Activated naive CD4-positive, alpha-beta T cell treated with anti-CD3 and anti-CD28 coated beads for 36 hours (primary cell): ENCODE measurements around the gene SPON1. TPM values are rescaled to one million over a fixed set of nuclear protein-coding genes. Genes with fewer than 3 reads are reported as not detected.
"Not testable (repeated sequence)": the region's sequence is repeated elsewhere in the genome, so short reads cannot be mapped to it uniquely, and the experiment has no call there.

Experiments
- CTCF ChIA-PET: fragments of 350-600 bp; sonication (Branson Sonifier 250); formaldehyde crosslinking; loops from one replicate; lab custom pipeline; 2021; ENCODE audit warnings: antibody characterized with exemption; lab: Charles Lee
- DNase-seq: peaks from one replicate; pipeline ENCODE4 v3.0.0-alpha.2; 2020
- H3K27ac Mint-ChIP-seq: one replicate; pipeline ENCODE4 v1.8.0; 2021; ENCODE audit warnings: mild to moderate bottlenecking, mixed read lengths
- H3K27me3 Mint-ChIP-seq: one replicate; pipeline ENCODE4 v1.8.0; 2021; ENCODE audit warnings: low read depth, mixed read lengths
- H3K36me3 Mint-ChIP-seq: one replicate; pipeline ENCODE4 v1.8.0; 2021; ENCODE audit warnings: low read depth, mixed read lengths
- H3K4me1 Mint-ChIP-seq: one replicate; pipeline ENCODE4 v1.8.0; 2021; ENCODE audit warnings: low read depth, mixed read lengths
- H3K4me3 Mint-ChIP-seq: one replicate; pipeline ENCODE4 v1.8.0; 2021; ENCODE audit warnings: mild to moderate bottlenecking, moderate library complexity, mixed read lengths
- H3K9me3 Mint-ChIP-seq: one replicate; pipeline ENCODE4 v1.8.0; 2021; ENCODE audit warnings: mixed read lengths
- intact Hi-C: fragments of 100-400 bp; cut with micrococcal nuclease; formaldehyde crosslinking; loops from one replicate; pipeline ENCODE4 v1.15.1; 2023
- total RNA-seq, 2 experiments: library from RNA; stranded (reverse); gene quantifications; one replicate each; pipeline ENCODE4 v1.2.3, GENCODE V29; 2021

Gene SPON1
- total RNA-seq, 2 experiments from 2014 or later = 0.24 to 0.25 TPM

DNA sequence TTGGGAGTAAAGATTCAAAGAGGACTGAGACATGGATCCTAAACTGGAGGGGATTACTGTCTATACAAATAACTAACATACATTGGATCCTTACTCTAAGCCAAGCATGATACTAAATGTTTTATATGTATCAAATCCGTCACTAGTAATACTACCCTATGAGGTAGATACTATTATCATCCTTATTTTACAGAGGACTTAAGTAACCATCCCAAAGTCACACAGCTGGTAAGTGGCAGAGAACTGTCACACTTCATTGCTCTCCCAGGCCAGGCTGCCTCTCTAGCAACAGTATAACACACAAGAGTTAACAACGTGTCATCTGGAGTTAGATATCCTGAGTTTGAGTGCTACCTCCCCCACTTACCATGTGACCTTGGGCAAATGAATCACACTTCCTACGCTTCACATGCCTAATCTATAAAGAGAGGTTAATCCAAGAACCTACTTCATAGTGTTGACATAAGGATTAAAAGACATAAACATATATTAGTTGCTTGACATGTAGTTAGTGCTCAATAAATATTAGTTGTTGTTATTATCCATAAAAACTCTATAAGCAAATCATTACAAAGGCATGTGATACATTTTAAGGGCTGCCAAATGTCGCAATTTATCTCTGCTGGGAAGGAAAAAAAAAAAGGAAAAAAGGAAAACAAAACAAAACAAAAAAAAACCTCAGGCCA lies 33.8 kb upstream of the SPON1 start:
- intact Hi-C loops = loop anchor here (10.0 kb wide), 1 partner anchor 264 kb away; the partner anchor contains the start of gene FAR1
- H3K27ac Mint-ChIP-seq = no peak overlapping the region
- H3K36me3 Mint-ChIP-seq = peaks cover 1% of the 10 kb centered on the region
- no peaks in the 10 kb centered on the region for H3K27me3 Mint-ChIP-seq
- H3K4me1 Mint-ChIP-seq = peaks cover 31% of the 10 kb centered on the region
- CTCF ChIA-PET = no interaction called here
- peaks cover 2% of the 10 kb centered on the region for H3K9me3 Mint-ChIP-seq
- peak; percentile 42 for DNase-seq
- no peak overlapping the region for H3K4me3 Mint-ChIP-seq

GRCh38 chr11:13929395-13929891 lies 33.1 kb upstream of the SPON1 start:
- H3K27me3 Mint-ChIP-seq = no peaks in the 10 kb centered on the region
- intact Hi-C loops = loop anchor here (10.0 kb wide), 1 partner anchor 265 kb away; the partner anchor contains the start of gene FAR1
- no peak overlapping the region for H3K4me3 Mint-ChIP-seq
- H3K27ac Mint-ChIP-seq = no peak overlapping the region
- peaks cover 2% of the 10 kb centered on the region for H3K9me3 Mint-ChIP-seq
- H3K4me1 Mint-ChIP-seq = peaks cover 23% of the 10 kb centered on the region
- CTCF ChIA-PET = no interaction called here
- peaks cover 1% of the 10 kb centered on the region for H3K36me3 Mint-ChIP-seq
- DNase-seq = no peak

DNA sequence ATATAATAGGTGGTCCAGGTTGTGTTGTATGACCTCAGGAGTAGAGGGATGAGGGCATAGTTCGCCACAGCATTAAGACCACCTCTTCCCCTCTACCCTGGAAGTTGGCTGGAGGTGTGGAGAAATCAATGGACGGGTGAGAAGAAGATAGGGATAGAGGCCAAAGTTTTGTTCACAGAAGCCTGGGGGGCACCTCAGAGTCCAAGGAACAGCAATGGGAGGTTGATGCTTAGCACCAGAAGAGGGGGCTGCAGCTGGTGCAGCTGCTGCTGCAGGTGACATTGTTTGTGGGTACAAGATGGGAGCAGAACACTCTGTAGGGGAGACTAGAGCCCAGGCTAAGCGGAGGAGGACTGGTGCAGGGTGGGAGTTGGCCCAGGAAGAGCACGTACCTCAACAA lies 31.2 kb upstream of the SPON1 start:
- H3K4me1 Mint-ChIP-seq = peaks cover 12% of the 10 kb centered on the region
- intact Hi-C loops = no loop called here
- peaks cover 3% of the 10 kb centered on the region for H3K9me3 Mint-ChIP-seq
- H3K4me3 Mint-ChIP-seq = no peak overlapping the region
- no peaks in the 10 kb centered on the region for H3K36me3 Mint-ChIP-seq
- H3K27ac Mint-ChIP-seq = no peak overlapping the region
- no peaks in the 10 kb centered on the region for H3K27me3 Mint-ChIP-seq
- no peak for DNase-seq
- CTCF ChIA-PET = no interaction called here

- intact Hi-C loops, H3K27ac Mint-ChIP-seq, H3K4me3 Mint-ChIP-seq, H3K36me3 Mint-ChIP-seq, H3K27me3 Mint-ChIP-seq, DNase-seq: not testable (repeated sequence)
- CTCF ChIA-PET = interaction anchor here (1.8 kb wide), 1 partner anchor 212 kb away, joined by 3 read pairs; no protein-coding TSS in a partner anchor
- peaks cover 34% of the 10 kb centered on the region for H3K4me1 Mint-ChIP-seq
- peaks cover 12% of the 10 kb centered on the region for H3K9me3 Mint-ChIP-seq
Observed at GRCh38 chr11:13937154-13937553, 25.4 kb upstream of the SPON1 start.

DNA sequence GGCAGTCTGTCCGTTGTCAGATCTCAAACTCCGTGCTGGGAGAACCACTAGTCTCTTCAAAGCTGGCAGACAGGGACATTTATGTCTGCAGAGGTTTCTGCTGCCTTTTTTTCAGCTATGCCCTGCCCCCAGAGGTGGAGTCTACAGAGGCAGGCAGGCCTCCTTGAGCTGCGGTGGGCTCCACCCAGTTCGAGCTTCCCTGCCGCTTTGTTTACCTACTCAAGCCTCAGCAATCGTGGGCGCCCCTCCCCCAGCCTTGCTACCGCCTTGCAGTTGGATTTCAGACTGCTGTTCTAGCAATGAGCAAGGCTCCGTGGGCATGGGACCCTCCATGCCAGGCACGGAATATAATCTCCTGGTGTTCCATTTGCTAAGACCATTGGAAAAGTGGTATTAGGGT lies 23.7 kb upstream of the SPON1 start:
- H3K9me3 Mint-ChIP-seq = peaks cover 12% of the 10 kb centered on the region
- CTCF ChIA-PET = interaction anchor here (1.8 kb wide), 1 partner anchor 210 kb away, joined by 3 read pairs; no protein-coding TSS in a partner anchor
- H3K36me3 Mint-ChIP-seq, H3K4me3 Mint-ChIP-seq, H3K27ac Mint-ChIP-seq, intact Hi-C loops, H3K27me3 Mint-ChIP-seq: not testable (repeated sequence)
- peaks cover 47% of the 10 kb centered on the region for H3K4me1 Mint-ChIP-seq
- DNase-seq = peak; percentile 47

GRCh38 chr11:13939961-13940906 lies 22.3 kb upstream of the SPON1 start:
- CTCF ChIA-PET = interaction anchor here (0.8 to 1.7 kb wide), 5 partner anchors 14 to 170 kb away, joined by 3 to 8 read pairs (median 3); no protein-coding TSS in a partner anchor
- peak; percentile 22 for DNase-seq
- peaks cover 47% of the 10 kb centered on the region for H3K4me1 Mint-ChIP-seq
- peaks cover 5% of the 10 kb centered on the region for H3K36me3 Mint-ChIP-seq
- peaks cover 12% of the 10 kb centered on the region for H3K9me3 Mint-ChIP-seq
- intact Hi-C loops = loop anchor here (2.0 kb wide), 1 partner anchor 71 kb away; no protein-coding TSS in a partner anchor
- no peak overlapping the region for H3K27ac Mint-ChIP-seq
- H3K4me3 Mint-ChIP-seq = no peak overlapping the region
- H3K27me3 Mint-ChIP-seq = no peaks in the 10 kb centered on the region

DNA sequence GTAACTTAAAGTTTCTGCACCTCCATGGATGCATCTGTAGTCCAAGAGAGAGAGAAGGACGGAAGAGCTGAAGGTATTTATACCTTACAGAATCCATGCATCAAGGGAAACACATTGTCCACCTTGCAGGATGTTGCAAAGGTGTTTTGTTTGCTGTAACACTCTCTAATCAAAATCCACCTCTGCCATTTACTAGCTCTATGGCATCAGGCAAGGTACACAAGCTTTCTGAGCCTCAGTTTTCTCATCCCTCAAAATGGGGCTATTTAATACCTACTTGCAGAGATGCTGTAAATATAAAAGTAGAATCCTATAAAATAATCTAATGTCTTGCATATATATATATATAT lies 21.6 kb upstream of the SPON1 start:
- no peak overlapping the region for H3K27ac Mint-ChIP-seq
- CTCF ChIA-PET = interaction anchor here (1.1 to 1.7 kb wide), 2 partner anchors 13 to 168 kb away, joined by 3 to 8 read pairs; no protein-coding TSS in a partner anchor
- peaks cover 12% of the 10 kb centered on the region for H3K9me3 Mint-ChIP-seq
- peaks cover 47% of the 10 kb centered on the region for H3K4me1 Mint-ChIP-seq
- H3K4me3 Mint-ChIP-seq = no peak overlapping the region
- intact Hi-C loops = loop anchor here (2.0 kb wide), 1 partner anchor 72 kb away; no protein-coding TSS in a partner anchor
- peaks cover 5% of the 10 kb centered on the region for H3K36me3 Mint-ChIP-seq
- DNase-seq = no peak
- no peaks in the 10 kb centered on the region for H3K27me3 Mint-ChIP-seq

DNA sequence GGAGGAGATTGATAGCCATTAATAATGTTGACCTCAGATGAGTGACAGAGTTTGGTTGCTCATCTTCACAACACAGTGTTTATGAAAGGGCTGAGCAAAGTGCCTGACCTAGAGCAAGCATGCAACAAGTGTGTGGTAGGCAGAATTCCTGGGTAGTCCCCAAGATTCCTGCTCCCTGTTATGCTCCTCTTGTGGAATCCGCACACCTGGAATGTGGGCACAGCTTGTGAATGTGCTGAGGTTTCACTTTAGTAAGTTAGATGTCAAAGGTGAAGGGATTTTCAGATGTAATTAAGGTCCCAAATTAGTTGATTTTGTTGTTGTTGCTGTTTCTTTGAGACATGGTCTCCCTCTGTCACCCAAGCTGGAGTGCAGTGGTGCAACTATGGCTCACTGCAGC lies 20.7 kb upstream of the SPON1 start:
- CTCF ChIA-PET = no interaction called here
- peaks cover 47% of the 10 kb centered on the region for H3K4me1 Mint-ChIP-seq
- intact Hi-C loops = loop anchor here (2.0 kb wide), 1 partner anchor 73 kb away; no protein-coding TSS in a partner anchor
- H3K27ac Mint-ChIP-seq = no peak overlapping the region
- H3K9me3 Mint-ChIP-seq = peaks cover 7% of the 10 kb centered on the region
- DNase-seq = no peak
- H3K27me3 Mint-ChIP-seq = no peaks in the 10 kb centered on the region
- H3K36me3 Mint-ChIP-seq = peaks cover 4% of the 10 kb centered on the region
- no peak overlapping the region for H3K4me3 Mint-ChIP-seq

GRCh38 chr11:13942378-13942777 lies 20.1 kb upstream of the SPON1 start:
- intact Hi-C loops = no loop called here
- Mint-ChIP-seq H3K9me3 (peaks cover 1% of the 10 kb centered on the region), H3K4me1 (peaks cover 47% of the 10 kb centered on the region), H3K4me3 (no peak overlapping the region), H3K27me3 (no peaks in the 10 kb centered on the region), H3K36me3 (peaks cover 4% of the 10 kb centered on the region), H3K27ac (no peak overlapping the region)
- DNase-seq = no peak
- CTCF ChIA-PET = interaction anchor here (0.6 to 1.1 kb wide), 2 partner anchors 169 to 186 kb away, joined by 3 to 4 read pairs; no protein-coding TSS in a partner anchor

GRCh38 chr11:13942971-13943381 lies 19.5 kb upstream of the SPON1 start:
- H3K9me3 Mint-ChIP-seq = peaks cover under 1% of the 10 kb centered on the region
- peaks cover 3% of the 10 kb centered on the region for H3K36me3 Mint-ChIP-seq
- H3K27ac Mint-ChIP-seq = no peak overlapping the region
- CTCF ChIA-PET = interaction anchor here (0.6 to 1.1 kb wide), 3 partner anchors 170 to 186 kb away, joined by 3 to 4 read pairs (median 3); no protein-coding TSS in a partner anchor
- intact Hi-C loops = no loop called here
- no peaks in the 10 kb centered on the region for H3K27me3 Mint-ChIP-seq
- no peak for DNase-seq
- H3K4me3 Mint-ChIP-seq = no peak overlapping the region
- H3K4me1 Mint-ChIP-seq = peaks cover 46% of the 10 kb centered on the region

DNA sequence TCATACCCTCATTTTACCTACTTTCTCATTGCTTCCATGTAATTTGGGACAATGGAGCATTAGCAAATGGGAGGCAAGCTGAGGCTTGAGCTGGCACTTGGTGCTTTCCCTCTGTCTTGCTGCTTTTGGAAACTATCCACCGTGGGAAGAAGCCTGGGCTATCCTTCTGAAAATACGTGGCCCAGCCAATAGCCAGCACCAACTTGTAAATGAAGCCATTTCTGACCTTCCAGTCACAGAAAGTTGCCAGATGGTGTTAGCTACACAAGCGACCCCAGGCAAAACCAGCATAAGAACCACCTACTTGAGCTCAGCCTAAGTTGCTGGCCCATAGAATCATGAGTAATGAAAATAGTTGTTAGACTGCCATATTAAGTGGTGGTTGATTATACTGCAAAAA lies 18.5 kb upstream of the SPON1 start:
- H3K4me1 Mint-ChIP-seq = peaks cover 36% of the 10 kb centered on the region
- H3K4me3 Mint-ChIP-seq = no peak overlapping the region
- H3K9me3 Mint-ChIP-seq = no peaks in the 10 kb centered on the region
- intact Hi-C loops = no loop called here
- no peak overlapping the region for H3K27ac Mint-ChIP-seq
- no peaks in the 10 kb centered on the region for H3K36me3 Mint-ChIP-seq
- CTCF ChIA-PET = interaction anchor here (1.0 kb wide), 1 partner anchor 8 kb away, joined by 3 read pairs; no protein-coding TSS in a partner anchor
- DNase-seq = no peak
- no peaks in the 10 kb centered on the region for H3K27me3 Mint-ChIP-seq
